HG03039 (cell line): Measurements from ENCODE around the gene ZC2HC1B.
"Not testable (repeated sequence)": the region's sequence is repeated elsewhere in the genome, so short reads cannot be mapped to it uniquely, and the experiment has no call there.

ENCODE experiments used
- ATAC-seq: cut with Tn5 transposase; IDR thresholded peaks from one replicate; pipeline ENCODE4 v1.9.1; 2021; ENCODE audit warnings: mild to moderate bottlenecking, moderate library complexity; ENCODE audit not compliant: unreplicated experiment

Gene ZC2HC1B, protein sequence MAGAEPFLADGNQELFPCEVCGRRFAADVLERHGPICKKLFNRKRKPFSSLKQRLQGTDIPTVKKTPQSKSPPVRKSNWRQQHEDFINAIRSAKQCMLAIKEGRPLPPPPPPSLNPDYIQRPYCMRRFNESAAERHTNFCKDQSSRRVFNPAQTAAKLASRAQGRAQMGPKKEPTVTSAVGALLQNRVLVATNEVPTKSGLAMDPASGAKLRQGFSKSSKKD

DNA sequence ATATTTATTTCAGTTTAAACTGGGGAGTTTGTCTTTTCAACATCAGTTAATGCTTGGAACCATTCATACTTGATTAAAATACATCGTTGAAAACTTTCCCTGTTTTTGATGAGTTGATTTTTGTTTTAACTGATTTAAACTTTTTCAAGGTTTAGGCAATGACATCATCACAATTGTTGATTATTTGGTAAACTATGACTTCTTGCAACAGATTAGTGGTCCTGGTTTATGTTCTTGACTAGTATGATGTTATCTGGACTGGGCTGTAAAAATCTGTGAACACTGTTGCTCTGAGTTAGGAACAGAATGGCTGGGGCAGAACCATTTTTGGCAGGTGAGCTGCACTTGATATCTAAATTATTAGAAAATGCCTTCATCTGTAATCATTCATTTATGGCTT, at the start of gene ZC2HC1B:
Gene ZC2HC1B, plus strand, starts transcription at position 241 of the 400 bp plus-strand sequence. Its CDS starts 66 bp downstream, at position 307.
- ATAC-seq, result no peak

DNA sequence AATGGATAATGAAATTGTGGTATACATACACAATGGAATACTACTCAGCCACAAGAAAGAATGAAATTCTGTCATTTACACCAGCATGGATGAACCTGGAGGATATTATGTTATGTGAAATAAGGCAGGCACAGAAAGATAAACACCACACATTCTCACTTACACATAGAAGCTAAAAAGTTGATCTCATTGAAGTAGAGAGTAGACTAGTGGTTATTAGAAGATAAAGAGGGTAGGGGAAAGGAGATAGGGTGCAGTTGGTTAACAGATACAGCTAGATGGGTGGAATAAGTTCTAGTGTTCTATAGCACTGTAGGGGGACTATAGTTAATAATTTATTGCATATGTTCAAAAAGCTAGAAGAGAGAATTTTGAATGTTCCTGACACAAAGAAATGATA, 46.7 kb upstream of the ZC2HC1B start:
- ATAC-seq, result no peak

DNA sequence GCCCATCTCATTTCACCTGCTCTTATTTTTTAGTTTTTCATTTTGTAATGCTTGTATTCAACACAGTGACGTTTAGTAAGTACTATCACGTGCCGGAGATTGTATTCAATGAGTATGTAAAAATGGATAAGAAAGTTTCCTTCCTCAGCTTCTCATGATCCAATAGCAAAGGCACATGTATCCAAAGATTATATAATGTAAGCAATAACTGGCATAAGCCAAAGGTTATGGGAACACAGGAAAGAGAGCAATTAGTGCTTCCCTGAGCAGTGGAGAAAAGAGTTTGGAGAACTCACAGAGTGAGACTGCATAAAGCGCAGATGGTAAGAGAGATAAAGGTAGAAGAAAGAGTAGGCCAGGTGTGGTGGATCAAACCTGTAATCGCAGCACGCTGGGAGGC, 42.9 kb upstream of the ZC2HC1B start:
- no peak for ATAC-seq

DNA sequence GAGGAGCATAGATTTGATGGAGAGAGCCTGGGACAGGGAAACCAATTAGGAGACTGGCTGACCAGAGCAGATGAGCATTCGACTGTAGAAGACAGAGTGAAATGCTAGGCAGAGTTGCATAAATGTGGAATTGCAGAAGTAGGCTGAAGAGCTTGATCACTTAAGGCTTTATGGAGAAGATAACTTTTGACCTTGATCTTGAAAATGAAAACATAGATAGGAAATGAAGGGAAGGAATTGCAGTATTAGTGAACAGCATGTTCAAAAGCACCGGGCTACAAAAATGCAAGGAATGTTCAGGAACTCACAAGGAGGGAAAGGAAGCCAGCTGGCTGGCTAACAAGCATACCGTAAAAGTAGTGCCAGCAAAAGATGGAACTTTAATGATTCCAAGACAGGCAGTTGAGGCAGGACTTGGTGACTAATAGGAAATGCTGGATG, 41.7 kb upstream of the ZC2HC1B start:
- no peak for ATAC-seq

DNA sequence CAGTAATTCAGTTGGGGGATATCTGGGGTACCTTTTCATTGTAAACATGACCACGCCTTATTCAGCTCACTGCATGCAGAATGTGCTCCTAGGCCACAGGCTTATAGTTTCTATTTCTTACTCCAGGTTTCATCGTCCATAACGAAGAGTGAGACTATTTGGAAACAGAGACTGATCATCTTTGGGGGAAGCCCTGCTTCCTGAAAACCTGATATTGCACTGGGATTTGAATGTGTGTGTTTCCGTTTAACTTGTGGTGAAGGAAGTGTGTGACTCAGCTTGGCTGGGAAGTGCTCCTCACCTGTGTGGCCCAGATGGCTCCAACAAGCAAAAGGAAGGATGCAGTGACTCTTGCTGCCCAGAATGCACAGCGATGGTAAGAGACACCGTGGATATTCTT, 40.7 kb upstream of the ZC2HC1B start:
- ATAC-seq, result no peak

DNA sequence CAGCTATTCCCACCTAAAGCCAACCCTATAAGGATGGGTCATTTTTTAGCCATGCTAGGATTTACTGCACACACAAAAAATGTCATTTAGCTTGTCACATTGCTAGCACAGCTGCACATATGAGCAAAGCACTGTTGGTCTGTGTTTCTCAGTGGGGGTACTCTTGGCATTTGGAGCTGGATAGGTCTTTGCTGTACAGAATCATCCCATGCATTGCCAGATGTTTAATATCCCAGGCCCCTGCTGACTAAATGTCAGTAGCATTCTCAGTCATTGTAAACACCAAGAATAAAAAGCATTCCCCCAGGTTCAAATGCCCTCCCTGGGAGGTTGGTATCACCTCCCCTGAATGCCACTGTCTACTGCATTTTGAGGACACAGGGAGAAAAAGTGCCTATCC, 35.7 kb upstream of the ZC2HC1B start:
- ATAC-seq, result no peak

DNA sequence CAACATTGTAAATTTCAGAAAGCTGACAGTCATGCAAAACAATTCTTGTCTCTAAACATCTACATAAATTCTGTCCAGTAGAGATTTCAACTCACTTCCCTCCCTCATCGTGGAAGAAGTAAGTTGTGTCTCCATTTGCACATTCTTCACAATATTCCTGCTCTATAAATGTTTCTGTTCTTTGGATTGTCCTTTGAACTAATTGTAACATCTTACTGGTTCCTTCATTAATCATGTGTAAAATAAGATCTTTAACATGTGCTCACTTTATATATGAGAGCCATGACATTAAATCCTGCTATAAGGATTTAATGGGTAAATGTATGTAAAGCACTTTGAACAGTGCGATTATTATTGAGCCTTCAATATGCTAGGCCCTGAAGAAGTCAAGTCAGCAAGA, 28.1 kb upstream of the ZC2HC1B start:
- no peak for ATAC-seq

DNA sequence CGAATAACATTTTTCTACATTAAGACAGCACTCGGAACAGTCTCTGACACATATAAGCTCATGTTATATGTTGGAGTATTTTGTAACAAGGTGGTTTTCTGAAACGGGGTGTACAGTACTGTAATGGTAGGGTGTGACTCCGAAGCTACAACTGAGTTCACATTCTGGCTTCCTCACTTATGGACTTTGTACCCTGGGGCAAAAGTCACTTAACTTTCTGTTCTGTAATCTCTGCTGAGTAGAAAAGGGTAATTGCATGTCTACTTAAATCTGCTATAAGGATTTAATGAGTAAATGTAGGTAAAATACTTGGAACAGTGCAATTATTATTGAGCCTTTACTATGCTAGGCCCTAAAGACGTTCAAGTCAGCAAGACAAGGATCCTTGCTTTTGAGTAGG, 25.9 kb upstream of the ZC2HC1B start:
- ATAC-seq, result no peak

DNA sequence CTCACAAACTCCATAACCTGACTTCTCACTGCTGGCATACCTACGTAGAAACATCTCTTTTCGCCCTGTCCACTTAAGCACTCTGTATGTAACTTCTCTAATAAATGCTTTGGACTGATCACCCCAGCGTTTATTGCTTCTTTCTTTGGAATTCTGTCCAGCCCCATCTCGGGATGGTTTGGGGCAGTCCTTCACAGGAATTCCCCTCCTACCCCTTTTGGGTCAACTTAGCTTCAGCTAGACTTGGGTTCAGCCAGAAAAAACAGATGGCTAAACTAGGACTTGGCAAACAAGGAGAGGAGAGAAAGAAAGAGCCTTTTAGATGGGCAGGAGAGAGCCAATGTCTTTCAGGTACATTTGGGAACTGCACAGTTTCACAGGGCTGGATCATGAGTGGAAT, 25.1 kb upstream of the ZC2HC1B start:
- no peak for ATAC-seq

DNA sequence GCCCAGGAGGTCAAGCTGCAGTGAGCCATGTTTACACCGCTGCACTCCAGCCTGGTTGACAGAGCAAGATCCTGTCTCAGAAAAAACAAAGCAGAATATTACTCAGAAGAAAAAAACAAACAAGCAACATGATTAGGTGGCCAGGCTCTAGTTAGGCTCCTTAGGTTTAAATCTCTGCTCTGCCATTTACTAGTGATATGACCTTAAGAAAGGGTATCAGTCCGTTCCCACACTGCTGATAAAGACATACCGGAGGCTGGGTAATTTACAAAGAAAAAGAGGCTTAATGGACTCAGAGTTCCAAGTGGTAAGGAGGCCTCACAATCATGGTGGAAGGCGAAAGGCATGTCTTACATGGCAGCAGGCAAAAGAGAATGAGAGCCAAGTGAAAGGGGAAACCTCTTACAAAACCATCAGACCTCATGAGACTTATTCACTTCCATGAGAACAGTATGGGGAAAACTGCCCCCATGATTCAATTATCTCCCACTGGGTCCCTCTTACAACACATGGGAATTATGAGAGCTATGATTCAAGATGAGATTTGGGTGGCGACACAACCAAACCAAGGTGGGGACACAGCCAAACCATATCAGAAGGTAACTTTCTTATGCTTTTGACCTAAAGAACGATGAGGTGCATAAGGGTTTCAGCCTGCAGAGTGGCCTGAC, 23.5 kb upstream of the ZC2HC1B start:
- no peak for ATAC-seq

DNA sequence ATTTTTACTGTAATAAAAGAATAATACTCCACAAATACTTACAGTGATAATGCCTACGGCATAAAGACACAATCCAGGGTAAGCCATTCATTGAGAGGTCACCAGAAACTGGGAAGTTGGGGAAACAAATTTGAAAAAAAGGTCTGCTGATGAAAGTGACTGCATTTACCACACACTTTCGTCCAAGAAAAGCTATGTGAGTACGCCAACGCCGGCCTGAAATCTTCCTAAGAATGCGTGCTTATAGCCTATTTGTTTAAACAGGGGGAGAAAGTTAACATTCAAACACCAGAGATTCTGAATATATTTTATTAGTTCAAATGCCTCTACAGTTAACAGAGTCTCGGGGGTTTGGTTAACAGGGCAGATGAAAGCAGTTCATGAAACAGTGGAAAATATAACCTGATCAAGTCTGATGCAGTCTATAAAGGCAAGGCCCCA, 21.8 kb upstream of the ZC2HC1B start:
- no peak for ATAC-seq

DNA sequence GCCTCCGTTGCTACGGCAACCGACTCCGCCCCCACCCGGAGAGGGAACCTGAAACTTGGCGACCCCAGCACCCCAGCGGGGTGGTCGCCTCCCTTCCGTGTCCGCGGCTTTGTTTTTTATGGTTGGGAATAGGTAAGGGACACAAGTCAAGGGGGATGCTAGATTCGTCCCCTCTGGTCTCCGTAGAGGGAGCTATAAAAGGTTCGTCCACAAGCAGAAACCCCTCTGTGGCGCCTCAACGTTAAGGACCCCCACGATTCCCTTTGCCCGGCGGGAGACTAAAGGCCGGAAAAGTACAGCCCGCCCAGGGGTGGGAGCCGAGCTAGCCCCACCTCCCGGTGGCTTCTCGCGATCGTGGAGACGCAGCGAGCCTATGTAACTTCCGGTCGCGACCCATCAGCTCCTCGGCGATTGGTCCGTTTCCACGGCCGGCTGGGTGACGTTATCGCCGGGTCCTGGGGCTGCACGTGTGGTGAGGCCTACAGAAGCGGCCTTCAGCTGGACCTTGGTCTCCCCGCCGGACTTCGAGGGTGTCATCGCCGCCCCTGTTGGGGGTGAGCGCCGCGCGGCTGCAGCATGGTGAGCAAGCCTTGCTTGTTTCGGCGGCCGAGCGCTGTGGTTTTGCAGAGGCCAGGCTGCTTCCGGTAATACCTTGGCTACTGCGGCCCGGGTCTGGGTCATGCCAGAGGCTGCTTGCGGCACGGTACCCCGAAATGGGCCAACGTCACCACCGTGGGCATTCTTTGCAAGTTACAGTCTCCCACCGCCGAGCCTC, 21.2 kb upstream of the ZC2HC1B start, which contains the start of gene LTV1:
Gene LTV1, plus strand, starts transcription at position 437 of the 775 bp plus-strand sequence. Its CDS starts 140 bp downstream, at position 577.
- ATAC-seq, result peak; percentile 100

DNA sequence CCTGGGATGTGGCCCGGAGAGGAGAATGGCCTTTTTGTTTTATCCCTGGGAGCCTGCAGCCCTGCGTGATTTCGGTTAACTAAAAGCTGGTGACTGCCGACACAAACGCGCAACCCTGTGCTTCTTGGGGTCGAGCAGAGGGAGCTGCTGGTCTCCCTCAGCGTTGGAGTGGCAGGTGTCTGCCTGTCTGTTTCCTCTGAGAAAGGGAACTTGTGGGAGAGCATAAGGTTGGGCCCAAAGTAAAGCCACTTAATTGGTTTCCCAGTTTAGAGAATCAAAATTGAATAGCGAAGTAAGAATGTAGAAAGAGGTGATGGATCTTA, 20.6 kb upstream of the ZC2HC1B start:
- ATAC-seq, result no peak

DNA sequence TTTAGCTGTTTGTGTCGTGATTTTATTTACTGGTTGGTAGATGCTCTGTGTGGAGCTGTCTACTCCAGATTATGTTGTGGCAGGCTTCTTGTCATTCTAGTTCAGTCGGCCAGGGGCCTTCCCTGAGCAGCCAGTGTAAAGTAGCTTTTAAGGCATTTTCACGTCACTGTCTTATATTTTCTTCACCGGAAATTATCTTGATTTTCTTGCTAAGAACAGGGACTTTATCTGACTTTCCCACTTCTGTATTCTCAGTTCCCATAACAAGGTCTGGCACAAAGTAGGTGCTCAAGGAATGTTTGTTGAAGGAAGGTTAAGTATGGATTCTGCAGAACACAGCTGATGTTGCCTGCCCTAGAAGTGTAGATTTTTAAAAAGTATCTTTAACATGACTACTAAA, 20.3 kb upstream of the ZC2HC1B start:
- no peak for ATAC-seq

DNA sequence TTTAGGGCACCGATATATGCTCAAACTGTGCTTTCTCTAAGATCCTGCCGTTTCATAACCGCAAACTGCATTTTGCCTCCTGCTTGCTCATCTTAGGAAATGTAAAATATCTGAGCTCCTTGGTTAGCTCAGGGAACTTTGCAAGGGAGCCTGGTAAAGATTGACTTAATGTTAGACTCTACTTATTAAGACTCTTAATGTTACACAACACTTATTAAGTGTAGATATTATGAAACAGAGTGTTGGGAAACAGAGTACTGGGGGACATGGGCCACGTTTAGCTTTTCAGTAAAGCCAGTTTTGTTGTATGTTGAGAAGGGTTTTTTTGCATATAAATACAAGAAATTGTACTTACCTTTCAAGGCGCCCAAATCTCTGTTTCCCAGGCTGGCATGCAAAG, 19.2 kb upstream of the ZC2HC1B start:
- ATAC-seq, result no peak

DNA sequence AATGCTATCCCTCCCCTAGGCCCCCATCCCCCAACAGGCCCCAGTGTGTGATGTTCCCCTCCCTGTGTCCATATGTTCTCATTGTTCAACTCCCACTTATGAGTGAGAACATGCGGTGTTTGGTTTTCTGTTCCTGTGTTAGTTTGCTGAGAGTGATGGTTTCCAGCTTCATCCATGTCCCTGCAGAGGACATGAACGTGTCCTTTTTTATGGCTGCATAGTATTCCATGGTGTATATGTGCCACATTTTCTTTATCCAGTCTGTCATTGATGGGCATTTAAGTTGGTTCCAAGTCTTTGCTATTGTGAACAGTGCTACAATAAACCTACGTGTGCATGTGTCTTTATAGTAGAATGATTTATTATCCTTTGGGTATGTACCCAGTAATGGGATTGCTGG, 12.6 kb upstream of the ZC2HC1B start:
- not testable (repeated sequence) for ATAC-seq

DNA sequence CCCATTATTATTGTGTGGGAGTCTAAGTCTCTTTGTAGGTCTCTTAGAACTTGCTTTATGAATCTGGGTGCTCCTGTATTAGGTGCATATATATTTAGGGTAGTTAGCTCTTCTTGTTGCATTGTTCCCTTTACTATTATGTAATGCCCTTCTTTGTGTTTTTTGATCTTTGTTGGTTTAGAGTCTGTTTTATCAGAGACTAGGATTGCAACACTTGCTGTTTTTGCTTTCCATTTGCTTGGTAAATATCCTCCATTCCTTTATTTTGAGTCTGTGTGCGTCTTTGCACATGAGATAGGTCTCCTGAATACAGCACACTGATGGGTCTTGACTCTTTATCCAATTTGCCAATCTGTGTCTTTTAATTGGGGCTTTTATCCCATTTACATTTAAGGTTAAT, 9.2 kb upstream of the ZC2HC1B start:
- ATAC-seq, result not testable (repeated sequence)

DNA sequence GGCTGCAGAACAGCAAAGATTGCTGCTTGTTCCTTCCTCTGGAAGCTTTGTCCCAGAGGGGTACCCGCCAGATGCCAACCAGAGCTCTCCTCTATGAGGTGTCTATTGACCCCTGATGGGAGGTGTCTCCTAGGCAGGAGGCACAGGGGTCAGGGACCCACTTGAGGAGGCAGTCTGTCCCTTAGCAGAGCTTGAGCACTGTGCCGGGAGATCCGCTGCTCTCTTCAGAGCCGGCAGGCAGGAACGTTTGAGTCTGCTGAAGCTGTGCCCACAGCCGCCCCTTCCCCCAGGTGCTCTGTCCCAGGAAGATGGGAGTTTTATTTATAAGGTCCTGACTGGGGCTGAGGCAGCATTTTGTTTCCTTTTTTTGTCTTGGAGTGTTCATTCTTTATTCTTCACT, 7.5 kb upstream of the ZC2HC1B start:
- ATAC-seq, result not testable (repeated sequence)

DNA sequence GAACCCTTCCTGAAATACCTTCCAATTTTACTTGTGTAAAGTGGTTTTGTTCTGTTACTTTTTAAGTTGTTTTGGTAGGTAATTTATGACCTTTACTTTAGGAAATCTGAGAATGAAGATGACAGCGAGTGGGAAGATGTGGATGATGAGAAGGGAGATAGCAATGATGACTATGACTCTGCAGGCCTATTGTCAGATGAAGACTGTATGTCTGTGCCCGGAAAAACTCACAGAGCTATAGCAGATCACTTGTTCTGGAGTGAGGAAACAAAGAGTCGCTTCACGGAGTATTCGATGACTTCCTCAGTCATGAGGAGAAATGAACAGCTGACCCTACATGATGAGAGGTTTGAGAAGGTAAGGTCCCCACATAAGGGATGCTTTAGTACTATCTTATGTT, 6.6 kb upstream of the ZC2HC1B start:
- ATAC-seq, result no peak

DNA sequence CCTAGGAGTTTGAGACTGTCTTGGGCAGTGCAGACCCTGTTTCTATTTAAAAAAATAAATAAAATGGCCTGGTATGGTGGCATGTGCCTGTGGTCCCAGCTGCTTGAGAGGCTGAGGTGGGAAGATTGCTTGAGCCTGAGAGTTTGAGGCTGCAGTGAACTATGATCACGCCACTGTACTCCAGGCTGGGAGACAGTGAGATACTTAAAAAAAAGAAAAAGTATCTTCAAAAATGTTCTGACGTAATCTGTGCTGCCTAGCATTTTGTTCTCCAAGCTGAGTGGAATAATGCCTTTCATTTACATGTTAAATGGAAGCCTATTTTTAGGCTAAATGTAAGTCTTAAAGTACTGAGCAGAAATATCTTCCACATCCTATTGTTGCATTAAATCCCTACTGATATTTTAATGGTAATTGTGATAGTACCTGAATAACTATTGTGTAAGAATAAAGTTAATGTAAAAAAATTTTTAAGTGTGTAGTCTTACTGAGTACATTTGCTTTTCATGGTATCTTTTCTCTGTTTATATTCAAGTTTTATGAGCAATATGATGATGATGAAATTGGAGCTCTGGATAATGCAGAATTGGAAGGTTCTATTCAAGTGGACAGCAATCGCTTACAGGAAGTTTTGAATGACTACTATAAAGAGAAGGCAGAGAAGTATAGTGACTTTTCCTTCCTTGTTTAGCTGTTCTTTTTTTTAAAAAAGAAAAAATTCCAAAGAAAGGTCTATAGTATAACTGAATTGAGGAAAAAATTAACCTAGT, 4.2 kb upstream of the ZC2HC1B start:
- ATAC-seq, result no peak

DNA sequence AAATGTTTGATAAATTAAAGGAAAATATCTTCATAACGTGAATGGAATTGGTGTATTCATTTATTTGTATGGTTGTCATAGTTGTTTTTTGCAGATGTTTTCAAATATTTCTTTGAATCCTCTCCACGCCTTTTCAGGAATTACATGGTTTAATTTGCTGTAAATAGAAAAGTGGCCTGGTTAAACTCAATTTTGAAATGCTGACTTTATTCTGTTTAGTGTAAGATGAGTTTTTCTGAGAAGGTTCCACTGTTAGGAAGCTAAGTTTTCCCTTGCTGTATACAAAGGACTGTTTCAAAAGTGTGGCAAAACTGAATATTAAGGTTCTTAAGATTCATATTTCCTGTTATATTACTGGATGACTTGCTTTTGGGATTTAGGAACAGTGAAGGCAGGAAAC, 503 bp upstream of the ZC2HC1B start:
- no peak for ATAC-seq
